ENCODE measurements around the gene MDGA2.

MDGA2 gene

DNA sequence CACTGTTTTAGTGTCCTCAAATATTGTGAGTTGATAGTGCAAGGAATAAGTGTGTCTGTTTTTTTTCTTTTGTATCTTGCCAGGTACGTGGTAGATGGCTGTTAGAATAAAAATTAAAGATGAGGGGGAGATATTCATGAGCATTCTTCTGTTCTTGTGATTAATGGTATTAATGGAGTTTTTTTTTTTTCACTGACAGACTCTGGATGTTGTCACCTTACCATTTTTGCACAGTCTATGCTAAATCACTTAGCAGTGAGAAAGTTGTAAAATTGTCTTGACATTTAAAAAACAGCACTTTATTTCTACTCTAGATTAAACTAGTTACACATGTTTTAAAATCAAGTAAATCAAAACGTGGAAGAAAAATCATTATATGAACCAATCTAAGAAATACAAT, 204.3 kb downstream of the MDGA2 start:
- DNase-seq, result no peak

DNA sequence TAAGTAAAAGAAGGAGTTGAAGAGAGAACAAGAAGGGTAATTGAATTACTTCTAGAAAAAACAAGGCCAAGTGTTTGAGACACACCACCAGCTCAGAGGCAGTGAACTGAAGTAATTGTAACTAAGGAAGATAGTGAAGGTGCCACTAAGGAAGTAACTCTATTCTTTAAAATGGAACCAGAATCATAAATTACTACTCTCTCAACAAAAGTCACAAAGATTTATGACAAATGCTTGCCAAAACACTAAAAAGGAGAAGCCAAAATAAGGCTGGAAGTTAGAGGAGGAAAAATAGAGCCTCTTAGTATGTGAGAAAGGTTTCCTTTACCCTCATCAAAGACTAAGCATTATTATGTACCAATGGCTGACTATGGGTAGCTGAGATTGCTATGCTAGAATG, 208.5 kb downstream of the MDGA2 start:
- no peak for DNase-seq

DNA sequence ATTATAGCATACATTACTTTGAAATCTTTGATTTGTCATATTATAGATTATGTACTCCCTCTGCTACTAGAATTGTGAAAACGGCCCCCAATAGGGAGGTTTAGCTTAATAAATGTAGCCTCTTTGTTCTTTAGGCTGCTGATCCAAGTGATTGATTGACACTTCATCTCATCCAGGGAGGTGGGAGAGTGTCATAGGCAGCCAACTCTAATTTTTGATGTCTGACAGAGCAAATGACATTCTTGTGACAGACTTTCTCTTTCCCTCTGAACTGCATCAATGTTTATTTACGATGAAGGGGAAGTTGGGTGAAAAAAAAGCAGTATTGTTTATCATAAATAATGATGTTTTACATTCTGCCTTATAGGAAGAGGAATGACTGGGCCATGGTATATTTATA, 221.4 kb downstream of the MDGA2 start:
- no peak for DNase-seq

DNA sequence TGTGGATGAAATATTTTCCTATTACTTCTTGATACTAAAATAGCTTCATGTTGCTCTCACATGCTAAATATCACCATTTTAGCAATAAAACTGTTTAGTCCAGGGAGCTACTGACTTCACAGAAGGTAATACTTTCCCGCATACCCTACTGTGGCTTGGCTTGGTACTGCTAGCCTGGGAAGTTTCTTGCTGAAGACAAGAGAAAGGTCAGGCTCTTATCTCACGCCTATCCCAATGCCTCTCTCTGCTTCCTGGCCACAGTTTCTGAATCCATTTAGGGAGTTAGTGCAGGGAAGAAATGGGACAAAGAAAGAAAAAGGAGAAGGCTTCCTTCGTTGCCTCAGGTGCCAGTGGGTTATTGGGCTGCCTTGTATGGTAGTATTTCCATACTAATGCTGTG, 228.3 kb downstream of the MDGA2 start:
- no peak for DNase-seq

DNA sequence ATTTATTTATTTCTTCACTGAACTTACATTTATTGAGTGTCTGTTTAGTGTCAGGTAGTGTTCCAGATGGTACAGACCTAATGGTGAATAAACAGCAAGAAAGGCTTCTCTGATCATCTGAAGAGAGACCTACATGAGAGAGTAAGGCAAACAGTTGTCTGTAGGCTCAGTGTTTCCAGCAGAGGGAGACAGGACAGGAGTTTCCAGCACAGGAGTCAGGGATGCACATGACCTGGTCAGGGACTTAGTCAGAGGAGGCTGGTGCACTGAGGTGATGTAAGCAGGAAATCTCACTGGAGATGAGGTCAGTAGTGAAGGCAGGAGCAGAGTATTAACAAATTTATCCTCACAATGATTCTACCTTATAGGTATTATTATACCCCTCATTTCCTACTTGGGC, 233.2 kb downstream of the MDGA2 start:
- DNase-seq, result peak in 2 of 3 donors; percentile 2 to 4

DNA sequence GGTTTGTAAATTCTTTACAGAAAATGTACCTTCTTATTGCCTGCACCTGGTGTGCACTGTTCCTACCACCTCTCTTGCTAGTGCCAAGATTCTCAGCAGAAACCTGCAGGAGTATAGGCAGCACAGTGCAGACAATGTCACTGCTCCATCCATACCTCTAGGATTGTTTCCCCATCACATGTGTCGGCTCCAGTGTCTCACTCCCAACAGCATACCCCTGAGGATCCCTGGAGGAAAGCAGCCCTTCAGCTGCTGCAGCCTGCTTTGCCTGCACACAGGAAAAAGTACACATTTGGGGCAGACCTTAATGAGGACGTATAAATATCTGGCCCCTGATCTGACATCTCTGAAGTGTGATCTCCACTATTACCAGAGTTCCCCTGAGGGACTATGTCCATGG, 235.5 kb downstream of the MDGA2 start:
- no peak for DNase-seq

DNA sequence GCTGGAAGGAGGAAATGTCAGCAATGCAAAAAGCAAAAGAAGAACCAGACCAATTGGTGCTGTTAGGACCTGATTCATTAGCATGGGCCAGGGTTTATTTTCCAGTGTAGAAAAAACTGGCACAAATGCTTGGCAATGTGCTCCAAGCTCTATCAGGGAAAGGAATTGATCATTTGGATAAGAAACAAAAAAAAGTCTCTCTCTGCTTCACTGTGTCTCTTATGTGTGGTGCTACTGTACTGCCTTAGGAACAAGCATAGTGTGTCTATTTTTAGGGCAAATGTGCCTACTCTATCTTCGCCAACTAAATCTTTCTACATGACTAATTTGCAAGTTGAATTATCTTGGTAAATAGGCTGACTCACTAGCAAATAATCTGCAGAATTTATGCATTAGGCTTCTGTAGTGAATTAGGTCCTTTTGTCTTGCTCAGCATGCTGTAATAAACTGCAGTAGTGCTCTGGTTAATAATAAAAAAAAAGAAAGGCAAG, 236.7 kb downstream of the MDGA2 start:
- no peak for DNase-seq

DNA sequence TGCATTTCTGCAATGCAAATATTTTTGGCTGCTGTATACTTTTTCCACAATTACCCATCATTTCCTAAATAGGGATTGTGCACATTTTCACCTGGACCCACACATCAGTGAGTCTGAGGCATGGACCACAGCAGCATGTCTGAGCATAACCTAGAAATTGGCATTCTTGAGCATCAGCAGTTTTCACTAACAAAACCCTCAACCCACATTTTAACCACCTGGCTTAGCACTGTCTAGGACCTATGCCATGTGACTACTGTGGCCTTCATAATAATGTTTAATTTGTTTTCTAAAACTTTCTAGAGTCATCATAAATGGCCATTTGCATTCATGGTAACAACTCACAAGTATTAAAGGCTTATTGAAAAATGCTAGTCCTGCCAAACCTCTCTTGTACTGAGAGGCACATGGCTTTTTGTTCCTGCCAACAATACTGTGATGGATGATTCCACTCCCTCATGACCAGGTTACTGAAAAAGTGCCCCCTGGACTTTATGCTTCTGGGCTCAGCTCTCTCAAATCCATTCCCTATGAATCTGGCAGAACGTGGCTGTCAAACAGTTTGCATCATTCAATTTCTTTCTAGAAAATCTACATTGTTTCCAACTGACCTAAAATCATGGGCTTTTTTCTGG, 240.0 kb downstream of the MDGA2 start:
- DNase-seq, result no peak

DNA sequence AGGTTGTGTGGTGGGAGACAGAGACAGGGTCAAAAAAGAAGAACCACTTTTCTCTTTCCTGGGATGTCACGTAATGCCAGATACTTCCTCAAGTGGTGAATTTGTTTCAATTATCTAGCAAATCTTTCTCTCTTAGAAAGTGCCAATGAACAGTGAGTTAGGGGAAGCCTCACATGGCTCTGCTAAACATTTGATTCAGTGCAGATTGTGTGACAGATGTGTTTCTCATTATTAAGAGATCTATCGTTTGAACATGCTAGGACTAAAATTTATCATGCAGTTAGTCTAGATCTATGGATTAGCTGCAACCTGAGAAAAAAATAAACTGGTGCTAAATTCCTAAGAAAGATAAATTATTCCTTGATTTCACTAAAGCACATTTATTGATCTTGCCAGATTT, 247.8 kb downstream of the MDGA2 start:
- no peak for DNase-seq

DNA sequence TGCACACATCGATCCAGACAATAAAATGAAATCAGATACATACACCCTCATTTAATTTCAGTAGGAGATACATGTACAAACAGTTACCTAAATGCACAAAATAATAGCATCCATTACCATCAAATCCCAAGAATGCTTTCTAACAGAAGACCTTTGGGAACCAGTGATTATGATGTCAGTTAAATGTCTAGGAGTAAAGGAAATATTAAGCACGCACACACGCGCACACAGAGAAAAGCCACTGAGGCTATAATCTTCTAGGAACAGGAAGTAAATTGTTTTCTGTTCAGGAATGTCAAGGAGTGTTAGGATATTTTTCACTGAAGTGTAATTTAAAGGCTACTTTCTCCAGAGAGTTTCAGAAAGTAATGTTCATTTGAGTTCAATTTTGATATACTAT, 250.1 kb downstream of the MDGA2 start:
- DNase-seq, result no peak

DNA sequence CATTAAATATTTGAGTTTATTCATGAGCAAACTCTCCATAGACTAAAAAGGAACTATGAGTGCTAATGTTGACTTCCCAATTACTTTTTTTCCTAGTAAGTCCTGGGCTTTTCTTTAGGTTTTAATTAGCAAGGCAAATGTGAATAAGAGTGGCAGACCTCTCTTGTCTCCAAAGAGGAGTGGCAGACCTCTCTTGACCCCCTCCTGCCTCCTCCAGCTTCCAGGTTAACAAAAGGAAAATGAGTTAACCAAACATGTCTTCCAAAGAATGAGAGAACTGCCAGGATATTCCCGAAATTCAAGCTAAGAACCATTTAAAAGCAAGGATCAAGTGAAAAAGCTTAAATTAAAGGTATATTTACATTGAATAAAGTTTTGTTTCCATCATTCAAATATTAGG, 253.2 kb downstream of the MDGA2 start:
- no peak for DNase-seq

DNA sequence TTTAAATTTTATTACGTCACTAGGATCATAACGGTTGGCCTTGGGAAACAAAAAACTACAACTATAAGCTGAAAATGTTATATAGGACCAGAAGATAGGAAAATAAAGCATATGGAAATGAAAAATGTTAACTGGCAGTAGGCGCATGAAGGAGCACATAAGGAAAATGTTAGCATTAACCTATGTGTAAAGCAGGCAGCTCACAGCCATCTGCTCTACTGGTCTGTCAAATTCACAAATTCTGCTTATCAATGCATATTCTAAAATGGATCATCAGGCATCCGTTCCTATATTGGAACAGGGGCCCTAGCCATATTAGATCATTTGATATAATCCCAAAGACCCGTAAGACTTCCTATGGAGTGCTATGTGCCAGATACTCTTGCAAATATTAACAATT, 263.9 kb downstream of the MDGA2 start:
- no peak for DNase-seq

DNA sequence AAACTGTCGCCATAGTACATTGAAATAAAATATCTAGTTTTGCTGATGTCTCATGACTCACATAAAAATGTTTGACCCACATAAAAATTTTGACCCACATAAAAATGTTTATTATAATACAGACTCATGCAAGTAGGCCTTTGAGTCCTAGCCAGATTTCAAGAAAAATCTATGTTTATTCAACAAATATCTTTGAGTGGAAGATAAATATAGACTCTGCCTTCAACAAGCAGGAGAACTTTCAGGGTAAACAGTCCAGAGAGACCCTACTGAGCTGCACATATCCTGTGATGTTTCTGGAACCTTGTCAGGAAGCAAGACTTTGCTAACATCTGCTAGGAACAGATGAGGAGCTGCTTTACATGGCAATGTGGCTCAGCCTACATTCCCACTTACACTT, 283.1 kb downstream of the MDGA2 start:
- DNase-seq, result no peak

DNA sequence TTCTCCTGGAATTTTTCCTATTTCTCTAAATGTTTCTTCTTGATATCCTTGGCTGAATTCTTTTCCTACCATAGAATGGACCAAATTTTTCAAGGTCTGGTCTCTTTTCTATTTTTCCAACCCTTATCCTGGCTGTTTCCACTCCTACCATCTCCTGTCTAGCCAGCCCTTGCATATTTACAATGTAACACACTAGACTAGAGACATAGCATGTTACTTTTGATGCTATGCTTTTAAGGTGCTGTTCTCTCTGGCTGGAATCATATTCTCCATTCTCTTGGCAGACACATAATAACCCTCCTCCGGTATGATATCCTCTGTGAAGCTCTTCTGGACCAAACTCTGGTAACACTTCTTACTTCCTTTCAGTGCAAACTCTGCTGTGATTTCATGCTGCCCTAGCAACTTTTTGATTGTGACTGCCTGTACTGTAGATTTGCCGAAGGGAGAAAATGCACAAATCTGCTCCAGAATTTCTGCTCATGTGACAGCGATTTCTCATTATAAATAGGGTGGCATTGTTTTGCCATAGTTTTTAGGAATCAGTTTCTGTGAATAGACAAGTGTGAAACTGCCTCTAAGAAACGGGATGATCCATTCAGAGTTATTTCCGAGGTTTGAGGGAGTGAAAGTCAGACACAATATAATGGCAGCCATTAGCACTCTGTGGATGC, 284.4 kb downstream of the MDGA2 start:
- no peak for DNase-seq

DNA sequence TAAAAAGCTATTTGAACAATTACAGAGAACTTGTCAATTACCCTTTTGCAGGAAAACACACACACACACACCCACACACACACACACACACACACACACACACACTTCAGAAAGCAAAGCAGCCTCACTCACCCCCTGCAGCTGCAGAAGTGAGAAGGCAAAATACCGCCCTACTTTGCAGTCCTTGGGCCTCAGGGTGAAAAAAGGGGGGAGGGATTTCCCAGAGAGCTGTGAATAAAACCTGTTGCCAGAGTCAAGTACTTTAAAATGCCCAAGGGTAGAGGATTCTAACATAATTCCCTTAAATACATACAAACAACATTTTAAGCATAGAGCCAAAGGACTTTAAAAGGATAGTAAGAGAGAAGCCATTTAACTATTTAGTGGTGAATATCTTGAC, 285.9 kb downstream of the MDGA2 start:
- no peak for DNase-seq

DNA sequence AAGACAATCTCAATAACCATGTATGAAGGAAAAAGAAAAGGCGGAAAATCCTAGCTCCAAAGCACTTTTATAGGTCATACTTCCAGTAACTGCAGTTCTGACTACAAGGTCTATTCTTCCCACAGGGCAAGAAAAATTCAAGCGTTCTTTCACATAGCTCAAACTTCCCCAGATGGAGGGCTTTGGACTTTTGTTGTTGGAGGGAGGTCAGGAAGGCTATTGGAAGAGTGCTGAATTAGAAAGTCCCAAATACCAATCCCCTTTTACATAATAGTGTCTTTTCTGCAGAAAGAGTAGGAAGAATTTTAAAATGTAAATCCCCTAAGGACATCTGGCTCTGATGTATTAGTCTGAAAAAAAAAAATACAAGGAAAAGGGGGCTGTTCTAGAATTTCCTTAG, 309.4 kb downstream of the MDGA2 start:
- no peak for DNase-seq

DNA sequence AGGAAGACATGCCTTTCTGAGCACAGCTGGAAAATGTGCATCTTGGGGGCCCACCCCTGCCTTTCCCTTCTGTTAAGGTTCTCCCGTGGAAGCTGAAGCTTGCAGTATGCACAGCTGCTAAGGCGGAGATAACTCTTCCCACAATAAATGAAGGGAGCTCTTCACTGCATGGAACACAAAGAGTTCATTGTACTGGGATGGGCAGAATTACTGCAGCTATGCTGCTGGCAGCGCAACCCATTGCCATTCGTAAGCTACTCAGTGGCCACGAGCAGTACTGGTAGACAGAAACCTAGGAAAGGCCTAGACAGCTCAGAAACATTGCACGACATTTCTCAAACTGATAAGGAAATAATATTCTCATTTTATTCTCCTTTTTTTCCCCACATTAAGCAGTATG, 310.2 kb downstream of the MDGA2 start:
- DNase-seq, result no peak

DNA sequence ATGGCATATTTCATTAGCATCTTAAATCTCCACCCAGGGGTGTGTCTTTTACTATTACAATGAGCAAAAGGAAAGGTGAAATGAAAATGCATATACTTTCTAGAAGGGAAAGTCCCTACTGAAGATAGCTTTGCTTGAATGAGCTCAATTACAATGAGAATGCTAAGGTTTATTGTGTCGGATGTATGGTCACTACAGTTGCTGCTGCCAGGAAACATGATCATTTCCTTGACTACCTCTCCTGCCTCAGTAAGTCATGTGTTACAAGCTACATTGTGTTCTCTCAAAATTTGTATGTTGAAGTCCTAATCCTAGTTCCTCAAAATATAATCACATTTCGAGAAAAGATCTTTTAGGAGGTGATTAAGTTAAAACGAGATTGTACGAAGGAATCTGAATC, 322.2 kb downstream of the MDGA2 start:
- no peak for DNase-seq

DNA sequence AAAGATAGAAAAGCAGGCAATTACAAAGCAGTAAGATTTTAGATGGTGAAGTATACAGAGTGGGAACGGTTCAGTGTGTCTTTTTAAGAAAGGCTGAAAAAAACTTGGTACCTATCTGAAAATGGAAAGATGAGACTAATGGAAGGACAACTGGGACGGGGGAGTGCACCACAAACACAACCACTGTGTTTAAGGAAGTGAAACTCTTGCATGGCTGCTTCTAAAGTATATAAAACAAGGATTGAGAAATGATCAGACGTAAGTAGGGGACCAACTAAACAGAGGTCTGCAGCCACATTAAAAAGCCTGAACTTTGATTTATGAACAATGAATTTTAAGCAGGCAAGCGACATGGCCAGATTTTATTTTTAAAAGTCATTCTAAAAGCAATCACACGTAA, 328.6 kb downstream of the MDGA2 start:
- peak in 2 of 3 donors; percentile 16 to 35 for DNase-seq

DNA sequence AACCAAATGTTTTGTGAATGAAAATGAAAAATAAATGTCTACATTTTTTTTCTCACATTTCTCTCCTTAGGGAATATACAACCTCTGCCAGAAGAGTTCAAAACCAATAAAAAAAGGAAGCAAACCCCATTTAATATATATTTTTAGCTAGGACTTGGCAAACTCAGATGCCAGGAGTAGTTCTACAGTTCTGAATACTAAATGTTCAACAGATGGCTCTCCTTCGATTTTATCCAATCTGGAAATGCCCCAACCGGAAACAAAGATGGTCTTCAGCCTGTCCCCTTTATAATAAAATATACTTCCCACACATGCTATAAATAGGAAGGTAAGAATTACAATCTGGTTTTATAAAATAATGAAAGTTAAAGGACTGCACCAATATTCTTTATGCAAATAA, 330.4 kb downstream of the MDGA2 start:
- no peak for DNase-seq

DNA sequence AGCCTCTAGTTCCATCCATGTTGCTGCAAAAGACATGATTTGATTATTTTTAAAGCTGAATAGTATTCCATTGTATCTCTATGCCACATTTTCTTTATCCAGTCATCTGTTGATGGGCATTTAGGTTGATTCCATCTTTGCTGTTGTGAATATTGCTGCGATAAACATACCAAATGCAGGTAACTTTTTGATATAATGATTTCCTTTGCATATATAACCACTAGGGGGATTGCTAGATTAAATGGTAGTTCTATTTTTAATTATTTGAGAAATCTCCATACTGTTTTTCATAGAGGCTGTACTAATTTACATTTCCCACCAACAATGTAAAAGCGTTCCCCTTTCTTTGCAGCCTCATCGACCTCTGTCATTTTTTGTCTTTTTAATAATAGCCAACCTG, 342.5 kb downstream of the MDGA2 start:
- DNase-seq, result no peak

DNA sequence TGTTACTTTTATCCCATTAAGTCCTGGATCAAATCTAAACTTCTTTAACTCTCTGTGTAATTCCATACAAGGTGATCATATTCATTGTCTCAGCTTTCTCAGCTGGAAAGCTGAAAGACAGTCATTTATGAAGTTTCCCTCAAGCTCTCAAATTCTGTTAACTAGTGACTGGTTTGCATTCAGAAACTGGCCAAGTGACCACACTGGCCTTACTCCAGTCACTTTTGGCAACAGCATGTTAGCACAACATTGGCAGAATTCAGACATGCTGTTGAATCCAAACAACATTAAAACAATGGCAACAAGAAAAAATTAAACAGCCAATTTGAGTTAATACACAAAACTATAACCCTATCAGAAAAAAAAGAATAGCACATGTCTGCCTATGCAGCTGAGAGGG, 343.3 kb downstream of the MDGA2 start:
- DNase-seq, result no peak

DNA sequence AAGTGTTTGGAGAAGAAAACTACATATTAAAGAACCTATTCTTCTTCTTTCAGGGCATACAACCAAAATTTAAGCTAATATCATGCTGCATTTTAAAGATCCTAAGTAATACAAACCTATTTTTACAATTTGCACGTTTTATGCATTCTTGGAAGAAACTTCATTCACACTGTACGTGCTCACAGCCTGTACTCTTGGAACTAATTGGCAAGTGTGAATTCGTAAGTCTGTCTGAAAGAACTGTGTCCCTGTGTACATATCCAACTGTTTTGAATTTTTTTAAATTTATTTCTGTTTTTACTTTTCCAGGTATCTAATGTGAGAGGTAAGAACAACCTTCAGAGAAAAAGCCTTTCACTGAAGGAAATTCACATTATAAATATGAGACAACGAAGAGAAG, 347.0 kb downstream of the MDGA2 start:
- no peak for DNase-seq

DNA sequence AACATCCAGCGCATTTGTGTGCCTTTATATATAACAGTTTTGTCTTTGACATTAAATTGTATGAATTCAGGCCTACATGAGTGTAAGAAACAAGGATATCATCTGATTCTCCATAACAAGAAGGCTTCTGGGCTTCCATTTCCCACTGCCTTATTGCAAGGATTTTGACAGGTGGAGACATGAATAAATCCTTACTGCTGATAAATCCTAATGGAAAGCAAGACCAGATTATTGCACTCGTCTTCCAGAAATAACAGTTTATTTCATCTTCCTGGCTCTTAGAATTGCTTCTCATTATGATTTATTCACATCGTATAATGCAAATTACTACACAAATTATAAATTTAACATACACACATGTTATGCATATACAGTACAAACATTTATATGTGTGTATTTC, 348.1 kb downstream of the MDGA2 start:
- DNase-seq, result no peak

DNA sequence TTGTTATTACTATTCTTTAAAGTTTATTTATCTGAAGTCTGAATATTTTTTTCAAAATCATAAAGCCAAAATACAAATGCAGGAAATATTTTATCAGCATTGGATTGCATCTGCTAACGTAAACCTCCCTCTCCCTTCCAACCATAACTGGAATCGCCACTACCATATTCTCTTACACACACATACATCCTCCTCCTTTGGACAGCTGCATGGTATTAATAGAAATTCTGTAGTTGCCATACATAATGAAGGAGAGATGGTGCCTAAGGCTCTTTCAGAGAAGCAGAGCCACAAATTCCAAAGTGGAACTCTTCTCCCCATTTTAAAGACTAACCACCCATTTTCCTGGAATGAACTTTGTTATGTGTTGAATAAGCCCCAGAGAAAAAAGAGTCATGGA, 352.7 kb downstream of the MDGA2 start:
- no peak for DNase-seq

All from suppressor macrophage treated with lipopolysaccharide for 1 hour (primary cell).